HG03175 (cell line): ENCODE results near the gene GLB1L2.
"Not testable (repeated sequence)": the region's sequence is repeated elsewhere in the genome, so short reads cannot be mapped to it uniquely, and the experiment has no call there.

Experiments used
- ATAC-seq: cut with Tn5 transposase; IDR thresholded peaks from one replicate; pipeline ENCODE4 v1.9.1; 2021; ENCODE audit warnings: mild to moderate bottlenecking, moderate library complexity; ENCODE audit not compliant: unreplicated experiment

The GLB1L2 gene

GRCh38 chr11:134331354-134332188 lies at the start of gene GLB1L2:
GLB1L2 (plus strand) TSS chr11:134331988; CDS start chr11:134332062, 74 bp downstream.
- ATAC-seq = peak; percentile 75

- ATAC-seq = no peak
Observed at GRCh38 chr11:134282121-134283045, 49.4 kb upstream of the GLB1L2 start.

GRCh38 chr11:134283461-134284230 lies 48.1 kb upstream of the GLB1L2 start:
- no peak for ATAC-seq

- ATAC-seq = not testable (repeated sequence)
Observed at GRCh38 chr11:134284349-134284748, 47.4 kb upstream of the GLB1L2 start.

GRCh38 chr11:134287561-134287960 lies 44.2 kb upstream of the GLB1L2 start:
- ATAC-seq = no peak

- ATAC-seq = no peak
Observed at GRCh38 chr11:134288486-134288885, 43.3 kb upstream of the GLB1L2 start.

- no peak for ATAC-seq
Observed at GRCh38 chr11:134289167-134289566, 42.6 kb upstream of the GLB1L2 start.

- ATAC-seq = no peak
Observed at GRCh38 chr11:134289789-134290188, 42.0 kb upstream of the GLB1L2 start.

- ATAC-seq = no peak
Observed at GRCh38 chr11:134290646-134291045, 41.1 kb upstream of the GLB1L2 start.

- no peak for ATAC-seq
Observed at GRCh38 chr11:134291196-134291595, 40.6 kb upstream of the GLB1L2 start.

- no peak for ATAC-seq
Observed at GRCh38 chr11:134292661-134293060, 39.1 kb upstream of the GLB1L2 start.

GRCh38 chr11:134293119-134294113 lies 38.4 kb upstream of the GLB1L2 start:
- no peak for ATAC-seq

GRCh38 chr11:134294664-134295063 lies 37.1 kb upstream of the GLB1L2 start:
- no peak for ATAC-seq

- no peak for ATAC-seq
Observed at GRCh38 chr11:134312223-134312622, 19.6 kb upstream of the GLB1L2 start.

GRCh38 chr11:134312807-134313206 lies 19.0 kb upstream of the GLB1L2 start:
- no peak for ATAC-seq

GRCh38 chr11:134313379-134313778 lies 18.4 kb upstream of the GLB1L2 start:
- ATAC-seq = no peak

- no peak for ATAC-seq
Observed at GRCh38 chr11:134313821-134314607, 17.8 kb upstream of the GLB1L2 start.

- no peak for ATAC-seq
Observed at GRCh38 chr11:134317103-134317502, 14.7 kb upstream of the GLB1L2 start.

- ATAC-seq = not testable (repeated sequence)
Observed at GRCh38 chr11:134321373-134321772, 10.4 kb upstream of the GLB1L2 start.
